ENCODE measurements around the gene AKR1C4.
"Not testable (repeated sequence)": the region's sequence is repeated elsewhere in the genome, so short reads cannot be mapped to it uniquely, and the experiment has no call there.

Gene AKR1C4

DNA sequence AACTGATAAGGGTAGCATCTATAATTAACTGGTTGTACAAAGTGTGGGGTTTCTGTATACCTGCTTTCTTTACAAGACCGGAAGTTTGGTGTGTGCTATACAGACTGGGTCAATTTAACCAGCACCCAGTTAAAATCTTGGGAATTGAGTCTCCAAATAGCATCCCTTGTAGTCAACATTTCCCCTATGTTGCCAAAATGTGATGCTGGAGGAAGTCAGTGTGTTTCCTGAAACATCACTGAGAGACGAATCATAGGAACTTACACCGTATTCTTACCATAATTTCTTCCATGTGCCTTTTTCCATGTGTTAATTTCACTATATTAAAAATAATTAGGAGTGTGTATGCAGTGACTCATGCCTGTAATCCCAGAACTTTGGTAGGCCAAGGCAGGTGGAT, 1.7 kb downstream of the AKR1C4 start:
- no peak overlapping the region for H3K4me2 ChIP-seq (ENCODE audit: insufficient read depth, low read length)
- TF ChIP-seq, protein P1, sequence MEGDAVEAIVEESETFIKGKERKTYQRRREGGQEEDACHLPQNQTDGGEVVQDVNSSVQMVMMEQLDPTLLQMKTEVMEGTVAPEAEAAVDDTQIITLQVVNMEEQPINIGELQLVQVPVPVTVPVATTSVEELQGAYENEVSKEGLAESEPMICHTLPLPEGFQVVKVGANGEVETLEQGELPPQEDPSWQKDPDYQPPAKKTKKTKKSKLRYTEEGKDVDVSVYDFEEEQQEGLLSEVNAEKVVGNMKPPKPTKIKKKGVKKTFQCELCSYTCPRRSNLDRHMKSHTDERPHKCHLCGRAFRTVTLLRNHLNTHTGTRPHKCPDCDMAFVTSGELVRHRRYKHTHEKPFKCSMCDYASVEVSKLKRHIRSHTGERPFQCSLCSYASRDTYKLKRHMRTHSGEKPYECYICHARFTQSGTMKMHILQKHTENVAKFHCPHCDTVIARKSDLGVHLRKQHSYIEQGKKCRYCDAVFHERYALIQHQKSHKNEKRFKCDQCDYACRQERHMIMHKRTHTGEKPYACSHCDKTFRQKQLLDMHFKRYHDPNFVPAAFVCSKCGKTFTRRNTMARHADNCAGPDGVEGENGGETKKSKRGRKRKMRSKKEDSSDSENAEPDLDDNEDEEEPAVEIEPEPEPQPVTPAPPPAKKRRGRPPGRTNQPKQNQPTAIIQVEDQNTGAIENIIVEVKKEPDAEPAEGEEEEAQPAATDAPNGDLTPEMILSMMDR (IDR thresholded peaks at IDR 0.05; ENCODE audit: borderline replicate concordance, extremely low read depth, low read length, poor library complexity, severe bottlenecking) = no peak
- no peak for TF ChIP-seq EZH2 (IDR thresholded peaks at IDR 0.05; ENCODE audit: borderline replicate concordance, low read depth, low read length, severe bottlenecking)
- ATAC-seq (ENCODE audit: insufficient read depth, low read depth) = no peak
- H2AFZ ChIP-seq (ENCODE audit: low read depth, low read length) = no peak overlapping the region
- no peaks in the 10 kb centered on the region for H4K20me1 ChIP-seq (ENCODE audit: insufficient read depth, low read length)
- H3K27ac ChIP-seq (ENCODE audit: low read length) = no peak overlapping the region
- no peaks in the 10 kb centered on the region for H3K27me3 ChIP-seq (ENCODE audit: insufficient read depth, low read length, poor library complexity)
- no peaks in the 10 kb centered on the region for H3K4me1 ChIP-seq (ENCODE audit: insufficient read depth, low read length)
- no peak overlapping the region for H3K9ac ChIP-seq (ENCODE audit: low read depth, low read length)
- no peak for DNase-seq
- H3K9me3 ChIP-seq (ENCODE audit: insufficient read depth, low read length, severe bottlenecking) = peaks cover 6% of the 10 kb centered on the region
- no peak overlapping the region for H3K4me3 ChIP-seq (ENCODE audit: low read depth in 1 of 2, low read length in 2 of 2)
- no peaks in the 10 kb centered on the region for H3K36me3 ChIP-seq (ENCODE audit: insufficient read depth, low read length)
- H3K79me2 ChIP-seq (ENCODE audit: insufficient read depth, low read length) = no peaks in the 10 kb centered on the region

DNA sequence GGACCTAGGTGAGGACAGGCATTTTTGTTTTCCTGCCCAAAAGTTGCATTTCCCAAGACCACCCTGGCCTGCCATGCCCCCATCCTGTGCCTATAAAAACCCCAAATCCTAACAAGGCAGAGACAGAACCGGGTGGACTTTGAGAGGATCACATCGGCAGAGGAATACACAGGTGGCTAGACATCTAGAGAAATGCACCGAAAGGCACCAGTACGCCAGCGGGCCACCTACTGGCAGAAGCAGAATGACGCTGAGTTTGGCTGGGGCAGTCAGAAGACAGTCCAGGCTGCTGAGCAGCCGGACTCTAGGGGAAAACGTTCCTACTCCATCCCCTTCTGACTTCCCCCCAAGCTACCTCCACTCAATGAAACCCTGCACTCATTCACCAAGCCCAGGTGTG, 2.8 kb downstream of the AKR1C4 start:
- no peak overlapping the region for H3K27ac ChIP-seq (ENCODE audit: low read length)
- no peak overlapping the region for H3K4me2 ChIP-seq (ENCODE audit: insufficient read depth, low read length)
- H3K9ac ChIP-seq (ENCODE audit: low read depth, low read length) = no peak overlapping the region
- ATAC-seq (ENCODE audit: insufficient read depth, low read depth) = no peak
- H2AFZ ChIP-seq (ENCODE audit: low read depth, low read length) = no peak overlapping the region
- no peaks in the 10 kb centered on the region for H3K27me3 ChIP-seq (ENCODE audit: insufficient read depth, low read length, poor library complexity)
- H3K4me1 ChIP-seq (ENCODE audit: insufficient read depth, low read length) = no peaks in the 10 kb centered on the region
- DNase-seq = no peak
- TF ChIP-seq, protein P1 (IDR thresholded peaks at IDR 0.05; ENCODE audit: borderline replicate concordance, extremely low read depth, low read length, poor library complexity, severe bottlenecking) = no peak
- no peak for TF ChIP-seq EZH2 (IDR thresholded peaks at IDR 0.05; ENCODE audit: borderline replicate concordance, low read depth, low read length, severe bottlenecking)
- H3K9me3 ChIP-seq (ENCODE audit: insufficient read depth, low read length, severe bottlenecking) = peaks cover 8% of the 10 kb centered on the region
- no peaks in the 10 kb centered on the region for H3K36me3 ChIP-seq (ENCODE audit: insufficient read depth, low read length)
- H4K20me1 ChIP-seq (ENCODE audit: insufficient read depth, low read length) = no peaks in the 10 kb centered on the region
- H3K79me2 ChIP-seq (ENCODE audit: insufficient read depth, low read length) = no peaks in the 10 kb centered on the region
- H3K4me3 ChIP-seq (ENCODE audit: low read depth in 1 of 2, low read length in 2 of 2) = no peak overlapping the region

DNA sequence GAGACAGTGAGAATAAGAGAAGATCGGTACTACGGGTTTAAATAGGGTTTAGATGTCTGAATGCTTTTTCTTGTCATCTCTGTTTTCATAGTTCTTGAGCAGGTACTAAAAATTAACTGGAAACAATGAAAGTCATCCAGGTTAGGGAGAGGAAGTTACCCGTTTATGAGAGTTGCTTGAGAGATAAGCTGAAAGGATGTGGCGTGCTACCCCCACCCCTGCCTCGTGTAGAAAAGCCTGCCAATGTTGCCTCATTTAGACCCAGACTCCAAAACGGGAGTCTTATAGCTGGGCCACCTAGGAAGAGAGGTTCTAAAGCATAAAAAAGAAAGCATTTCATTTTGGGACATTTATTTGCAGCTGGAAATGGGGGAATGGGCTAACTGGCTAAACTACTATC, 10.2 kb downstream of the AKR1C4 start:
- ATAC-seq (ENCODE audit: insufficient read depth, low read depth) (peak; percentile 74), DNase-seq (peak; percentile 35)
- H3K27me3 ChIP-seq (ENCODE audit: insufficient read depth, low read length, poor library complexity) = no peaks in the 10 kb centered on the region

DNA sequence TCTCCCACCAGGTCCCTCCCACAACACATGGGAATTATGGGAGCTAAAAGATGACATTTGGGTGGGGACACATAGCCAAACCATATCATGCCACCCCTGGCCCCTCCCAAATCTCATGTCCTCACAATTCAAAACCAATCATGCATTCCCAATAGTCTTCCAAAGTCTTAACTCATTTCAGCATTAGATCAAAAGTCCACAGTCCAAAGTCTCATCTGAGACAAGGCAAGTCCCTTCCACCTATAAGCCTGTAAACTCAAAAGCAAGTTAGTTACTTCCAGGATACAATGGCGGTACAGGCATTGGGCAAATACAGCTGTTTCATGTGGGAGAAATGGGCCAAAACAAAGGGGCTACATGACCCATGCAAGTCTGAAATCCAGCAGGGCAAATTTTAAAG, 13.1 kb downstream of the AKR1C4 start:
- not testable (repeated sequence) for H3K9ac ChIP-seq (ENCODE audit: low read depth, low read length); H3K9me3 ChIP-seq (ENCODE audit: insufficient read depth, low read length, severe bottlenecking); H3K4me3 ChIP-seq (ENCODE audit: low read depth in 1 of 2, low read length in 2 of 2); H2AFZ ChIP-seq (ENCODE audit: low read depth, low read length); ATAC-seq (ENCODE audit: insufficient read depth, low read depth); H3K27me3 ChIP-seq (ENCODE audit: insufficient read depth, low read length, poor library complexity); H3K27ac ChIP-seq (ENCODE audit: low read length); H3K4me2 ChIP-seq (ENCODE audit: insufficient read depth, low read length); H3K79me2 ChIP-seq (ENCODE audit: insufficient read depth, low read length); H4K20me1 ChIP-seq (ENCODE audit: insufficient read depth, low read length); H3K4me1 ChIP-seq (ENCODE audit: insufficient read depth, low read length); DNase-seq; H3K36me3 ChIP-seq (ENCODE audit: insufficient read depth, low read length)

More for the DNA sequence above, 10.2 kb downstream of the AKR1C4 start:
- no peak overlapping the region for H3K4me2 ChIP-seq (ENCODE audit: insufficient read depth, low read length)
- no peak overlapping the region for H3K27ac ChIP-seq (ENCODE audit: low read length)
- TF ChIP-seq, protein P1 (IDR thresholded peaks at IDR 0.05; ENCODE audit: borderline replicate concordance, extremely low read depth, low read length, poor library complexity, severe bottlenecking) = no peak
- no peak for TF ChIP-seq EZH2 (IDR thresholded peaks at IDR 0.05; ENCODE audit: borderline replicate concordance, low read depth, low read length, severe bottlenecking)
- H2AFZ ChIP-seq (ENCODE audit: low read depth, low read length) = no peak overlapping the region
- no peaks in the 10 kb centered on the region for H3K36me3 ChIP-seq (ENCODE audit: insufficient read depth, low read length)
- no peaks in the 10 kb centered on the region for H3K4me1 ChIP-seq (ENCODE audit: insufficient read depth, low read length)
- no peak overlapping the region for H3K9ac ChIP-seq (ENCODE audit: low read depth, low read length)
- no peak overlapping the region for H3K4me3 ChIP-seq (ENCODE audit: low read depth in 1 of 2, low read length in 2 of 2)
- H3K9me3 ChIP-seq (ENCODE audit: insufficient read depth, low read length, severe bottlenecking) = peaks cover 8% of the 10 kb centered on the region
- H4K20me1 ChIP-seq (ENCODE audit: insufficient read depth, low read length) = no peaks in the 10 kb centered on the region
- H3K79me2 ChIP-seq (ENCODE audit: insufficient read depth, low read length) = no peaks in the 10 kb centered on the region
